ENCODE results near the gene DNPEP.

DNA sequence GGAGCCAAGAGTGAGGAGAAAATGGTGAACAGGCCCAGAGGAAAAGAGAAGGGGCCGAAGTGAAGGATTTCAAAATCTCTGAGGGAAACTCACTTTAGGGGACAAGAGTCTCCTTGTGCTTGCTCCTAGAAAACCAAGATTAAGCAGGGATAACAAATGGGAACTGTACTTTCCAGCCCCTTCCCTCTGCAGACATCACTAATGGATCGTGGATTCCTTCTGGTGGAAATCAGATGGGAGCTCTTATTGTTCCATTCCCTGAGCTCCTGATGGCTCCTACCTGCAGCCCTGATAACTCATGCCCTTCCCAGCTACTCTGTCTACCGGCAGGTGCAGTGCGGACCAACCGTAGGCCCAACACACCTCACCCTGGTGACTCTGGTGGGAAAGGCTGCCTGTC, 34.6 kb downstream of the DNPEP start:
- TF ChIP-seq, protein P1, sequence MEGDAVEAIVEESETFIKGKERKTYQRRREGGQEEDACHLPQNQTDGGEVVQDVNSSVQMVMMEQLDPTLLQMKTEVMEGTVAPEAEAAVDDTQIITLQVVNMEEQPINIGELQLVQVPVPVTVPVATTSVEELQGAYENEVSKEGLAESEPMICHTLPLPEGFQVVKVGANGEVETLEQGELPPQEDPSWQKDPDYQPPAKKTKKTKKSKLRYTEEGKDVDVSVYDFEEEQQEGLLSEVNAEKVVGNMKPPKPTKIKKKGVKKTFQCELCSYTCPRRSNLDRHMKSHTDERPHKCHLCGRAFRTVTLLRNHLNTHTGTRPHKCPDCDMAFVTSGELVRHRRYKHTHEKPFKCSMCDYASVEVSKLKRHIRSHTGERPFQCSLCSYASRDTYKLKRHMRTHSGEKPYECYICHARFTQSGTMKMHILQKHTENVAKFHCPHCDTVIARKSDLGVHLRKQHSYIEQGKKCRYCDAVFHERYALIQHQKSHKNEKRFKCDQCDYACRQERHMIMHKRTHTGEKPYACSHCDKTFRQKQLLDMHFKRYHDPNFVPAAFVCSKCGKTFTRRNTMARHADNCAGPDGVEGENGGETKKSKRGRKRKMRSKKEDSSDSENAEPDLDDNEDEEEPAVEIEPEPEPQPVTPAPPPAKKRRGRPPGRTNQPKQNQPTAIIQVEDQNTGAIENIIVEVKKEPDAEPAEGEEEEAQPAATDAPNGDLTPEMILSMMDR (IDR thresholded peaks at IDR 0.05; ENCODE audit: insufficient read depth, low read length), result no peak
- TF ChIP-seq, protein P2, sequence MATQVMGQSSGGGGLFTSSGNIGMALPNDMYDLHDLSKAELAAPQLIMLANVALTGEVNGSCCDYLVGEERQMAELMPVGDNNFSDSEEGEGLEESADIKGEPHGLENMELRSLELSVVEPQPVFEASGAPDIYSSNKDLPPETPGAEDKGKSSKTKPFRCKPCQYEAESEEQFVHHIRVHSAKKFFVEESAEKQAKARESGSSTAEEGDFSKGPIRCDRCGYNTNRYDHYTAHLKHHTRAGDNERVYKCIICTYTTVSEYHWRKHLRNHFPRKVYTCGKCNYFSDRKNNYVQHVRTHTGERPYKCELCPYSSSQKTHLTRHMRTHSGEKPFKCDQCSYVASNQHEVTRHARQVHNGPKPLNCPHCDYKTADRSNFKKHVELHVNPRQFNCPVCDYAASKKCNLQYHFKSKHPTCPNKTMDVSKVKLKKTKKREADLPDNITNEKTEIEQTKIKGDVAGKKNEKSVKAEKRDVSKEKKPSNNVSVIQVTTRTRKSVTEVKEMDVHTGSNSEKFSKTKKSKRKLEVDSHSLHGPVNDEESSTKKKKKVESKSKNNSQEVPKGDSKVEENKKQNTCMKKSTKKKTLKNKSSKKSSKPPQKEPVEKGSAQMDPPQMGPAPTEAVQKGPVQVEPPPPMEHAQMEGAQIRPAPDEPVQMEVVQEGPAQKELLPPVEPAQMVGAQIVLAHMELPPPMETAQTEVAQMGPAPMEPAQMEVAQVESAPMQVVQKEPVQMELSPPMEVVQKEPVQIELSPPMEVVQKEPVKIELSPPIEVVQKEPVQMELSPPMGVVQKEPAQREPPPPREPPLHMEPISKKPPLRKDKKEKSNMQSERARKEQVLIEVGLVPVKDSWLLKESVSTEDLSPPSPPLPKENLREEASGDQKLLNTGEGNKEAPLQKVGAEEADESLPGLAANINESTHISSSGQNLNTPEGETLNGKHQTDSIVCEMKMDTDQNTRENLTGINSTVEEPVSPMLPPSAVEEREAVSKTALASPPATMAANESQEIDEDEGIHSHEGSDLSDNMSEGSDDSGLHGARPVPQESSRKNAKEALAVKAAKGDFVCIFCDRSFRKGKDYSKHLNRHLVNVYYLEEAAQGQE (IDR thresholded peaks at IDR 0.05; ENCODE audit: insufficient replicate concordance, low read depth), result no peak
- TF ChIP-seq POLR2AphosphoS5 (IDR thresholded peaks at IDR 0.05; ENCODE audit: low read depth), result no peak

Data from HL-60 (cell line).